K562 (cell line): Measurements from ENCODE around the gene CBX4. TPM values are rescaled to one million over a fixed set of nuclear protein-coding genes. Genes with fewer than 3 reads are reported as not detected.
A peak's percentile ranks its signal among the peaks of the same experiment; 100 is the strongest.

ENCODE experiments used
- ATAC-seq: fragments of 200-7000 bp; cut with Tn5 transposase; 3 replicates; pipeline ENCODE4 v1.9.1; 2020; ENCODE audit warnings: moderate library complexity
- BruUV-seq: library from RNA; stranded (reverse); fragments of 400-500 nt; replicated peaks from 2 replicates; lab custom pipeline; 2021; lab: Mats Ljungman, UMichigan
- CTCF ChIA-PET: fragments of 300-600 bp; formaldehyde crosslinking; extraction: SDS; loops from one replicate; lab custom pipeline; 2021; ENCODE audit warnings: low intra/inter-chr PET ratio; lab: Yijun Ruan, JAX
- POLR2A ChIA-PET: fragments of 300-600, 350-650 bp; sonication (Branson Sonifier 250); formaldehyde crosslinking; extraction: SDS; loops from one replicate; lab custom pipeline; 2021; ENCODE audit warnings: antibody characterized with exemption, inconsistent platforms; lab: Yijun Ruan, JAX
- DNase-seq, 4 experiments: peaks; one replicate each; pipeline versions ENCODE4 v3.0.0 to v3.0.0-alpha.2; 2011 to 2018; ENCODE audit warnings: low spot score in 3 of 4, mixed read lengths in 3 of 4; ENCODE audit errors: extremely low read depth in 1 of 4
- FAIRE-seq: peaks from 2 replicates; lab custom pipeline; 2011; peaks lifted over from hg19 to GRCh38; lab: Jason Lieb, UNC
- H2AFZ ChIP-seq: 2 replicates; pipeline ENCODE4 v1.6.0; 2011; ENCODE audit warnings: low read depth, low read length, control low read depth, inconsistent platforms
- H3K27ac ChIP-seq: fragments of 200-600 bp; 3 replicates; pipeline ENCODE4 v1.8.0; 2011; ENCODE audit warnings: low read depth, mild to moderate bottlenecking, control low read depth, inconsistent platforms, low read length, moderate library complexity, mixed read lengths; ENCODE audit errors: extremely low read depth
- H3K27me3 ChIP-seq, 2 experiments: fragments of 300-600 bp in 1 of 2; 2 replicates in 1 of 2; 3 replicates in 1 of 2; pipeline versions ENCODE4 v1.6.0 to v1.8.0; 2011; ENCODE audit warnings: inconsistent platforms in 2 of 2, low read length in 2 of 2, mild to moderate bottlenecking in 1 of 2, mixed read lengths in 1 of 2, moderate library complexity in 1 of 2; ENCODE audit not compliant: control insufficient read depth in 2 of 2, insufficient read depth in 2 of 2
- H3K36me3 ChIP-seq: fragments of 300-600 bp; 3 replicates; pipeline ENCODE4 v1.8.0; 2011; ENCODE audit warnings: mild to moderate bottlenecking, low read length, inconsistent platforms; ENCODE audit not compliant: control insufficient read depth, insufficient read depth
- H3K4me1 ChIP-seq, 2 experiments: fragments of 200-600 bp in 1 of 2; replicated peaks in 1 of 2; 2 replicates in 1 of 2; 3 replicates in 1 of 2; pipeline versions ENCODE4 v1.5.1 to v1.8.0; 2011; ENCODE audit warnings: inconsistent platforms in 2 of 2, low read length in 2 of 2, mild to moderate bottlenecking in 1 of 2, mixed read lengths in 1 of 2, moderate library complexity in 1 of 2; ENCODE audit not compliant: control insufficient read depth in 2 of 2, insufficient read depth in 2 of 2
- H3K4me2 ChIP-seq: 2 replicates; pipeline ENCODE4 v1.6.1; 2011; ENCODE audit warnings: low read length, control low read depth, inconsistent platforms, mixed read lengths; ENCODE audit not compliant: insufficient read depth
- H3K4me3 ChIP-seq: fragments of 200-600 bp; sonication (generic), shearing (Covaris generic); 2 replicates; pipeline ENCODE4 v1.5.1; 2016; ENCODE audit warnings: control low read depth, inconsistent platforms
- H3K79me2 ChIP-seq: fragments of 200-600 bp; 3 replicates; pipeline ENCODE4 v1.8.0; 2011; ENCODE audit warnings: low read length, inconsistent platforms; ENCODE audit not compliant: control insufficient read depth, insufficient read depth
- H3K9ac ChIP-seq, 2 experiments: 2 replicates each; pipeline versions ENCODE4 v1.6.0 to v1.6.1; 2011; ENCODE audit warnings: low read depth in 2 of 2, low read length in 2 of 2, control low read depth in 1 of 2, inconsistent platforms in 1 of 2, mild to moderate bottlenecking in 1 of 2, mixed read lengths in 1 of 2; ENCODE audit not compliant: insufficient read depth in 1 of 2
- H3K9me1 ChIP-seq: one replicate; pipeline ENCODE4 v1.6.0; 2011; ENCODE audit warnings: inconsistent platforms, mild to moderate bottlenecking, low read length, moderate library complexity; ENCODE audit not compliant: control insufficient read depth, insufficient read depth
- H3K9me3 ChIP-seq: replicated peaks from 2 replicates; pipeline ENCODE4 v1.5.1; 2011; ENCODE audit warnings: low read depth, low read length, inconsistent platforms; ENCODE audit not compliant: control insufficient read depth, insufficient read depth
- H4K20me1 ChIP-seq: replicated peaks from 2 replicates; pipeline ENCODE4 v1.6.1; 2011; ENCODE audit warnings: low read length, inconsistent platforms, mixed read lengths; ENCODE audit not compliant: control insufficient read depth, insufficient read depth
- ARID1B ChIP-seq: fragments of 450-650 bp; IDR thresholded peaks from 2 replicates; pipeline ENCODE4 v1.6.1; 2016; ENCODE audit warnings: antibody characterized with exemption, mild to moderate bottlenecking, inconsistent platforms
- ATF7 ChIP-seq: fragments of 450-650 bp; IDR thresholded peaks from 2 replicates; pipeline ENCODE4 v1.7.1; 2014; ENCODE audit warnings: mild to moderate bottlenecking, moderate library complexity
- CBFA2T2 ChIP-seq: fragments of 450-650 bp; conservative IDR thresholded peaks from 2 replicates; pipeline ENCODE4 v1.6.1; 2017; ENCODE audit warnings: mild to moderate bottlenecking
- CTBP1 ChIP-seq: fragments of 450-650 bp; IDR thresholded peaks from 2 replicates; pipeline ENCODE4 v1.6.1; 2016; ENCODE audit warnings: borderline replicate concordance
- FOXA3 ChIP-seq, 2 experiments: fragments of 450-650 bp in 1 of 2; sonication (generic) in 1 of 2; formaldehyde crosslinking; IDR thresholded peaks in 1 of 2; conservative IDR thresholded peaks in 1 of 2; 2 replicates each; pipeline versions ENCODE4 v1.4.0 to v1.8.0; 2020 to 2022; ENCODE audit warnings: mild to moderate bottlenecking in 2 of 2, missing genetic modification reagents in 1 of 2
- JUND ChIP-seq, 2 experiments: IDR thresholded peaks; 2 replicates in 1 of 2; 3 replicates in 1 of 2; pipeline ENCODE4 v1.6.1; 2011; ENCODE audit warnings: borderline replicate concordance in 2 of 2, low read depth in 2 of 2, low read length in 2 of 2, improper control_type of control experiment in 1 of 2, missing biosample characterization in 1 of 2, missing genetic modification characterization in 1 of 2, missing genetic modification reagents in 1 of 2
- NFXL1 ChIP-seq: fragments of 450-650 bp; formaldehyde crosslinking; IDR thresholded peaks from 2 replicates; pipeline ENCODE4 v1.4.0; 2021; ENCODE audit warnings: mild to moderate bottlenecking
- POLR2H ChIP-seq: IDR thresholded peaks from 2 replicates; pipeline ENCODE4 v1.6.1; 2016; ENCODE audit warnings: missing genetic modification characterization, low read depth, mild to moderate bottlenecking, control low read depth, missing compliant biosample characterization, moderate library complexity
- XRCC3 ChIP-seq: fragments of 450-650 bp; IDR thresholded peaks from 2 replicates; pipeline ENCODE4 v1.6.1; 2017; ENCODE audit warnings: mild to moderate bottlenecking, moderate library complexity
- ZNF347 ChIP-seq: fragments of 450-650 bp; formaldehyde crosslinking; IDR thresholded peaks from 2 replicates; pipeline ENCODE4 v1.4.0; 2020; ENCODE audit warnings: low read depth, mild to moderate bottlenecking, moderate library complexity
- WGBS: fragments of 100-300 bp; shearing (Covaris generic); methylation state at CpG from one replicate; pipeline ENCODE4 v1.1.6; 2016; ENCODE audit warnings: low coverage, mixed read lengths; ENCODE audit not compliant: insufficient coverage; ENCODE audit errors: missing lambda C conversion rate; 5-methylcytosine and 5-hydroxymethylcytosine counted together
- in situ Hi-C: fragments of 300-500 bp; cut with MboI; formaldehyde crosslinking; loops from 4 replicates; pipeline ENCODE4 v1.15.0; 2018; ENCODE audit warnings: inconsistent platforms, mixed read lengths
- intact Hi-C: fragments of 100-400 bp; cut with micrococcal nuclease; formaldehyde crosslinking; loops from 2 replicates; pipeline ENCODE4 v1.14.2; 2022
- polyA plus RNA-seq, 8 experiments: library from polyadenylated mRNA; depleted of rRNA in 4 of 8; stranded (reverse) in 5 of 8; unstranded in 3 of 8; fragments of >200 nt; fragmentation: Nextera tagmentation in 2 of 8; fragmentation: Illumina TruSeq in 1 of 8; extraction: Ambion mirVana in 2 of 8; extraction: Trizol in 1 of 8; gene quantifications; 2 replicates each; pipeline versions ENCODE4 v1.2.1 to v1.2.3, GENCODE V29; 2011 to 2014; ENCODE audit warnings: inconsistent platforms in 1 of 8, missing spikeins in 1 of 8
- total RNA-seq, 7 experiments: library from RNA; depleted of rRNA in 6 of 7; stranded (reverse); fragments of >200 nt in 6 of 7; fragmentation: Illumina TruSeq in 2 of 7; extraction: Trizol in 2 of 7; gene quantifications; 2 replicates each; pipeline versions ENCODE4 v1.2.1 to v1.2.3, GENCODE V29; 2011 to 2021; ENCODE audit warnings: low replicate concordance in 1 of 7
- TF ChIP-seq, protein P1 (sequence below): fragments of 450-650 bp; IDR thresholded peaks from one replicate; pipeline ENCODE4 v1.6.1; 2018; ENCODE audit warnings: mild to moderate bottlenecking, moderate library complexity; ENCODE audit not compliant: partially characterized antibody

The CBX4 gene
- total and polyA plus RNA-seq, 9 of the 15 experiments (the other 6 are each of a cell fraction or from before 2014, with no cell fraction given): 0.98 to 50.5 (median 10.0) TPM

DNA sequence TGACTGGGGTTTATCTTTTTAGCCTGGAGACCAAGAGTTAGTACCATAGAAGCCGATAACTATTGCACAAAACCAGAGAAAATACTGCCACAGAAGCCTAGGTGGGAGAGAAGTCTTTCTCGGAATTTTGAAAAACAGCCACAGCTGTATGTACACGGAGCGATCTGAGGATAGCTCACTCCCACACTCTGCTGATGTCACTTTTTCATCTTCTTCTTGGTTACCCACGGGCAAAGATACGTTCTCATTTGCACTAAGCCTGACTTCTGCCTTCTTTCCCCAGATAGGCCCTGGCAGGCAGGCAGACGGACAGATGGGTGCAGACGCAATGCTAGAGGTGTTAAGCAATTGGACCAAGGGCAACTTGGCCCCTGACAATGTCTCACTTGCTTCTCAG, 9.1 kb upstream of the CBX4 start:
- DNase-seq: peak in 1 of 4 experiments; percentile 33
- intact Hi-C loops: no loop called here
- no peaks in the 10 kb centered on the region for H4K20me1 ChIP-seq
- no peak for FAIRE-seq
- no peak overlapping the region for H3K27ac ChIP-seq
- H3K27me3 ChIP-seq: no peaks in the 10 kb centered on the region; a peak in 1 of 5 replicates
- peak in 1 of 2 experiments; percentile 82; a peak in 2 of 4 replicates for TF ChIP-seq FOXA3 (CRISPR knock-in tag; conservative IDR thresholded peaks at IDR 0.05 in 1 of 2, IDR thresholded peaks at IDR 0.05 in 1 of 2)
- TF ChIP-seq JUND (IDR thresholded peaks at IDR 0.05; ENCODE audit: borderline replicate concordance, low read depth, low read length): peak; percentile 24; the same call in 1 of the 2 replicates
- TF ChIP-seq JUND (tag; IDR thresholded peaks at IDR 0.05; ENCODE audit: borderline replicate concordance, low read depth, low read length): peak; percentile 54; the same call in 1 of the 3 replicates
- no peak for TF ChIP-seq ZNF347 (CRISPR knock-in tag)
- TF ChIP-seq XRCC3: no peak
- TF ChIP-seq POLR2H (tag): no peak
- TF ChIP-seq, protein P1, sequence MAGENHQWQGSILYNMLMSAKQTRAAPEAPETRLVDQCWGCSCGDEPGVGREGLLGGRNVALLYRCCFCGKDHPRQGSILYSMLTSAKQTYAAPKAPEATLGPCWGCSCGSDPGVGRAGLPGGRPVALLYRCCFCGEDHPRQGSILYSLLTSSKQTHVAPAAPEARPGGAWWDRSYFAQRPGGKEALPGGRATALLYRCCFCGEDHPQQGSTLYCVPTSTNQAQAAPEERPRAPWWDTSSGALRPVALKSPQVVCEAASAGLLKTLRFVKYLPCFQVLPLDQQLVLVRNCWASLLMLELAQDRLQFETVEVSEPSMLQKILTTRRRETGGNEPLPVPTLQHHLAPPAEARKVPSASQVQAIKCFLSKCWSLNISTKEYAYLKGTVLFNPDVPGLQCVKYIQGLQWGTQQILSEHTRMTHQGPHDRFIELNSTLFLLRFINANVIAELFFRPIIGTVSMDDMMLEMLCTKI: no peak
- TF ChIP-seq NFXL1: no peak
- 0 out of 2 replicates have a peak, but pooled peaks have one; percentile 23 for TF ChIP-seq ARID1B
- TF ChIP-seq CTBP1: 0 out of 2 replicates have a peak, but pooled peaks have one; percentile 12
- 0 out of 2 replicates have a peak, but pooled peaks have one; percentile 5 for TF ChIP-seq CBFA2T2
- 0 out of 2 replicates have a peak, but pooled peaks have one; percentile 21 for TF ChIP-seq ATF7
- TF ChIP-seq, all 486 proteins: peak for 6
- no peak overlapping the region for H3K9ac ChIP-seq
- no peaks in the 10 kb centered on the region for H3K36me3 ChIP-seq
- in situ Hi-C loops: no loop called here
- BruUV-seq: no TSS peak
- H3K79me2 ChIP-seq: no peaks in the 10 kb centered on the region
- no peaks in the 10 kb centered on the region for H3K9me3 ChIP-seq
- H2AFZ ChIP-seq: no peak overlapping the region
- ChIA-PET POLR2A (interaction anchor here (0.6 to 3.1 kb wide), 5 partner anchors 9 to 195 kb away, joined by 3 to 25 read pairs (median 5); partner anchors contain the start of gene CBX4), CTCF (no interaction called here)
- ATAC-seq: no peak
- no peak overlapping the region for H3K4me2 ChIP-seq
- H3K4me3 ChIP-seq: no peak overlapping the region
- H3K4me1 ChIP-seq: peaks cover 19 to 39% of the 10 kb centered on the region in 2 experiments
- 17% methylated on average over 8 of the region's 8 CpGs for WGBS
- no peaks in the 10 kb centered on the region for H3K9me1 ChIP-seq
